Measurements from ENCODE around the gene PTX4.

The PTX4 gene

DNA sequence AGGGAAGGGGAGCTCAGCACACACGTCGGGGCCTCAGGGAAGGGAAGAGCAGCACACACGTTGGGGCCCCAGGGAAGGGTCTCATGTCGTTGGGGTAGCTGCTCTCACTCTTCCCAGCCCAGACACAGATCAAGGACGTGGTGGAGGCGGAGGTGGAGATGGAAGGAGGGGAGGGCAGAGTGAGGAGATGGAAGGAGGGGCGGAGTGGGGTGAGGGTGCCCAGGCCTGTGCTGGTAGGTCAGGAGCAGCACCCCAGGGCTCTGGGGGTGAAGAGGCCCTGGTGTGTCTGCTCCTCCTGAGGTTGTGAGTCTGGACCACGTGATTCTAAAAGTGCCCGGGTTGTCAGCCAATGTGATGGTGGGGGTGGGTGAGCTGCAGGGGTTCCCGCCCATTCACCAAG lies 28.8 kb downstream of the PTX4 start:
- DNase-seq (ENCODE audit: low spot score): no peak

- no peak for DNase-seq (ENCODE audit: low spot score)
These were observed 29.8 kb downstream of the PTX4 start for GRCh38 chr16:1458977-1459341.

GRCh38 chr16:1458336-1458976 lies 30.3 kb downstream of the PTX4 start:
- DNase-seq (ENCODE audit: low spot score): no peak

GRCh38 chr16:1457489-1458245 lies 31.1 kb downstream of the PTX4 start:
- DNase-seq (ENCODE audit: low spot score): no peak

DNA sequence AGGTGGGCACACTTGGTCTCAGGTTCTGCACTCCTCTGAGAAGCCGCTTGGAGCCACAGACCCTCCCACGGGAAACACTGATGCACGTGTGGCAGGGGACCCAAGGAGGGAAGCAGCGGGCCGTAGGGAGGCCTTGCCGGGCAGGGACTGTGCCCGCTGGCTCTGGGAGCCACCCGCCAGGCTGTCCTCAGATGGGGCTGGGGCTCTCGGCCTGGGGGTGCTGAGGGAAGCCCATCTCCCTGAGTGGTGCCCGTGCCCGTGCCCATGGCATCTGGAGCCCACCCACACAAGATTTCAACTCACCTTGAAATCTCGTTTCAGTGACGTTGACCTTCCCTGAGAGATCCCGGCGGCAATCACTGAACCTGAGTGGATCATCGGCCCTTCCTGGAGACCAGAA lies 31.8 kb downstream of the PTX4 start:
- DNase-seq (ENCODE audit: low spot score): no peak

DNA sequence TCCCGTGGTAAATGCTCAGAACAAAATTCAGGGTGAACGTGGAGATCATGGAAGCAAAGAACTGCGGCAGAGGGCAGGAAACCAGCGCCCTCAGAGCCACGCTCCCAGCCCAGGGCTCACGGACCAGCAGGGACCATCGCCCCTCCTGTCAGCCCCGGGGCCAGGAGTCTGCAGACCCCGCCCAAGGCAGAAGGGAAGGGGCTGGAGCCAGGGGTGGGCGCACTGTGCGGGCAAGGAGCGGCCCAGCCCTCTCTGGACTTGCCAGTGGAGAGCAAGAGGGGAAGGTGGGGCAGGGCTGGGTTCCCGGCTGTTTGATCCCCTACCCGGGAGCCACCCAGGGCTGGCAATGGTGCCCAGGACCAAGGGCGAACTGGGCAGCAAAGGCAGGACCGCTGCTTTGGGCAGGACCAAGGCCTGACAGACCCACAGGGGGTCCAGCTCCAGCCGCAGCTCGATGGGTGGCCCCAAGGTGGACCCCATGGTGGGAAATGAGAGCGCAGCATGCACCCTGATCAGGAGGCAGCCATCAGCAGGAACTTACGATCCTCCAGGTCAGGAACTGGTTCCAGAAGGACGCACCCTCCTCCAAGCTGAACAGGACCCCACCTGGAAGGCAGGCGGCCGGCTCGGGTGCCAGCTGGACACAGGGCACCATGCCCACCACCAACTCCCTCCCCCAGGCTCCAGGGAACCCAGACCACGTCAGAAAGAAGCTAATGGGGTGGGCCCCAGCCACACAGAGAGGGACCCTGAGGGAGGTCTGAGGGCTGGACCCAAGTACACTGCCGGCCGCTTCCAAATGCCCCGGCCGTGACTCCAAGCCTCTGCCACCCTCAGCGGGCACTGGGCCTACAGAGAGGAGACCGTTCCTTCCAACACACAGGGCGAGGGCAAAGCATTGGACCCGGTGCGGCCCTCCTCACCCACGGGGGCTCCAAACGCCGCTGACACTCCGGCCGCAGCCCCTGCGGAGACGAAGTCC lies 33.3 kb downstream of the PTX4 start:
- DNase-seq (ENCODE audit: low spot score): no peak

GRCh38 chr16:1454561-1454960 lies 34.2 kb downstream of the PTX4 start:
- no peak for DNase-seq (ENCODE audit: low spot score)

GRCh38 chr16:1453316-1453715 lies 35.4 kb downstream of the PTX4 start:
- DNase-seq (ENCODE audit: low spot score): no peak

DNA sequence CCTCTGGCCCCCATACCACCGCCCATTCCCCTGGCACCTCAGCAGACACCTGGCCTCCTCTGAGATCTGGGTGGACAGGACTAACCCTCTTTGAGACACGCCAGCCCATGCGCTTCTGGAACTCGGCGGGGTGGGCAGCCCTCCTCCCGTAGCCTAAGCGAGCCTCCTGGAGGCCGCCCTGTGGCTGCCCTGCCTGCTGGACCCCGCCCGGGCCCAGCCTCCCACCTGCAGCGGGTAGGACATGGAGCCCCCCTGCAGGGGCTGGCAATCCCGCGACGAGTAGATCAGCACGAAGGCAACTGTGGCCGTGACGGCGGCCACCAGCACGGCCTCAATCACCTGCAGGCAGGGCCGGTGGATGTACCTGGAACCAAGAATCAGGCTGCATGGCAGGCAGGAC lies 36.2 kb downstream of the PTX4 start:
- DNase-seq (ENCODE audit: low spot score): no peak

- no peak for DNase-seq (ENCODE audit: low spot score)
These were observed 36.9 kb downstream of the PTX4 start for GRCh38 chr16:1451702-1452392.

GRCh38 chr16:1450841-1451240 lies 37.9 kb downstream of the PTX4 start:
- DNase-seq (ENCODE audit: low spot score): no peak

DNA sequence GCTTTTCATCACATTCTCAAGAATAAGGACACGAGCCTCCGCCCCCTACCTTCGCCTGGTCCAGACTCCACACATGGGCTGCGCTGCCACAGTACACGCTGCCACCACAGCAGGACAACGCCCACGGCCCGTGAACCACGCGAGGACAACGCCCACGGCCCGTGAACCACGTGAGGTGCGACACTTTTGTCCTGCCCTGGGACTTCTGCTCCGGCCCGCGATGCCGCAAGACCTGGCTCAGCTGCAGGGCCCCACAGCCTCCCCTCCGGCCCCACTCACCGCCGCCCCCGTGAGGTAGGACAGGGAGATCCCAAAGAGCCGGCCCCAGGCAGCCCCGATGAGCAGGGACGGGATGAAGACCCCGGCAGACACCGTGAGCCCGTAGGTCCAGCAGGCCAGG lies 38.5 kb downstream of the PTX4 start:
- no peak for DNase-seq (ENCODE audit: low spot score)

DNA sequence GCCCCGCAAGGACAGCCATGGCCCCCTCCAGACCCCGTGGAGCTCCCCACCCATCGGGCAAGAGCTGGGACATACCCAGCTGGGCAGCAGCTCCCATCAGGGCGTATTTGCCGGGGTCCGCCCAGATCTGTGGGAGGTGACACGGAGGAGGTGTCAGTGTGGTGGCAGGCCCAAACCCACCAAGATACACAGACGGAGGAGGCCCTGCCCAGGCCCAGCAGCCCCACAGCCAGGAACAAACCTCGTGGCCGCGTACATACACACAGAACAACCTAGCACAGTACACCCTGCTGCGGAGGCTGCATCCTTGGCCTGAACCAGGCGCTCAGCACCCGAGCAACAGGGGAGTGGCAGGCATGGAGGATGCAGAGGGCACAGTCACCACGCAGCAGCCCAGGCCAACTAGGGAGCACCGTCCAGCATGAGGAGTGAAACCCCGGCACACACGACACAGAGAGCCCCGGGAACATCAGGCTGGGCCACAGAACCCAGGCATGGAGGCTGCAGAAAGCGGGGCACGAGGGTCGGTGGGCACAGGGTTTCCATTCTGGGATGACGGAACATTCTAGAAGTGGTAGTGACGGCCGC lies 39.4 kb downstream of the PTX4 start:
- DNase-seq (ENCODE audit: low spot score): no peak

DNA sequence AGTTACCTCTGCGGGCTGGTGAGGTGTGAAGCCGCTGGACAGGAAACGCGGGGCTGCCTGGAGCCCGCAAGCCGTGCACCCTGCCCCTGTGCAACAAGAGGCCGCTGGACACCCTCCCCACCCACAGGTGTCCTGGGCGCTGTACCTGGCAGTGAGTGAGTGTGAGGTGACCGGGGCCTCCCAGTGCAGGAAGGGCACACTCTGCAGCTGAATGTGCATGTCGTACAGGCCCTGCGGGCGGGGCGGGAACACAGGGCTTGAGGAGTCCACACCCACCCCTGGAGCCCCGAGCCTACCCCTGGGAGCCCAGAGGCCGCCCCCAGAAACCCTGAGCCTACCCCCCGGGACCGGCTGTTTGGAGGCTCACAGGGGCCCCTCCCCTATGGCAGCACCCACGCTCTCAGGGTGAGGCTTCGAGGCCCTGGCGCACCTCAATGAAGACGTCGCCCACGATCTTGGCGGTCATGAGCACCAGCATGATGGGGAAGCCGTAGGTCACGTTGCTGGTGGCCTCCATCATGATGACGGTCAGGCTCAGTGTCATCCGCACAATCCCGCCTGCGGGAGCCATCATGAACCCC lies 40.1 kb downstream of the PTX4 start:
- no peak for DNase-seq (ENCODE audit: low spot score)

DNA sequence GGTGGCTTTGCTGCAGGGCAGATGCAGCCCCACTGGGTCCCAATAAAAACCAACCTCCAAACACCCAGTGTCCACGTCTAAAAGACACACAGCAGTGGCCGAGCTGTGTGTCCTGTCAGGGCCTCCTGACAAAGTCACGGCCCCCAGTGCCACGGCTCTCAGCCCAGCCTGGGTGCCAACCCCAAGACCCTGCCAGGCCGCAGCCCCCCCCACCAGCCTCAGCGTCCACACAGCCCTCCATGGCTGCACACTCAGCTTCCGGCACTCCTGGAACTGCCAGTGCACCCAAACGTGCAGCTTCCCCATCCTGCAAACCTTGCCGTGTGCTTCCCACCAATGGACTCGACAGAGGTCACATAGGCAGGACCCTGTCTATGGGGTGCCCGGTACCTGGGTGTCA lies 40.8 kb downstream of the PTX4 start:
- no peak for DNase-seq (ENCODE audit: low spot score)

DNA sequence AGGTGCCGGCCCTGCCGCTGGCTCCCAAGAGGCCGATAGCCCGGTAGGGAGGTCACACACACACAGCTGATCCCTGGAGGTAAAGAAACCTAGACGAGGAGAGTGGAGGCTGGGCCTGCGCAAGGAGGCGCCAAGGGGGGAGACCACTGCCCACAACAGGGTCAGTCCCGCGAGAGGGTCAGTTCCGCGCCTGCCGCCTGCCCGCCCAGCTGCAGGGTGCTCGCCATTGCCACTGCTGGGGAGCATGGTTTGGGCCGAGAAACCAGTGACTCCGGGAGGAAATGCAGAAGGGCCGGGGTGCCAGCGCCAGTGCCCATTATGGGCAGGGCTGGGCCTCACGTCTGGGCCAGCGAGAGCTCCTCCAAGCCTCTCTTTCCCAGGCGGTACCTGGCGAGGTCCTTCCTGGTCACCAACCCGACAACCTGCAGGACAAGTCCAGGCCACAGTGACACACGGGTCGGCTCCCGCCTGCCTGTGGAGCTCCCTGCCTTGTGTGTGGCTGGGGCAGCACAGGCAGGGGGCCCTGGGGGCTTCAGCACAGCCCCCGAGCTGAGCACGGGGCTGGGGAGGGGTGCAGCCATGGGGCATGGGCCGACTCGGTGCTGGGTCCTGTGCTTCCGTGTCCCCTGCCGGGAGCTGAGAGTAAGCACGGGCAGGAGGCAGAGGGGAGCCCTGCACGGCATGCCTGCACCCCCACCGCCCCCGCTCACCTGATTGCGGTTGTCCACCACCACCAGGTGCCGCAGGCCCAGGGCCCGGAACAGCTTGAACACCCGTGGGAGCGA lies 42.3 kb downstream of the PTX4 start:
- no peak for DNase-seq (ENCODE audit: low spot score)

GRCh38 chr16:1445518-1446203 lies 43.1 kb downstream of the PTX4 start:
- DNase-seq (ENCODE audit: low spot score): no peak

- no peak for DNase-seq (ENCODE audit: low spot score)
These were observed 43.8 kb downstream of the PTX4 start for GRCh38 chr16:1444730-1445517.
